GM19238 (cell line): ENCODE measurements around the gene ZNF367.

Experiments
- DNase-seq: peaks from one replicate; pipeline ENCODE4 v3.0.0; 2011; ENCODE audit warnings: low spot score; ENCODE audit not compliant: insufficient read length

Gene ZNF367

GRCh38 chr9:96436456-96437126 lies 18.4 kb upstream of the ZNF367 start:
- no peak for DNase-seq

DNA sequence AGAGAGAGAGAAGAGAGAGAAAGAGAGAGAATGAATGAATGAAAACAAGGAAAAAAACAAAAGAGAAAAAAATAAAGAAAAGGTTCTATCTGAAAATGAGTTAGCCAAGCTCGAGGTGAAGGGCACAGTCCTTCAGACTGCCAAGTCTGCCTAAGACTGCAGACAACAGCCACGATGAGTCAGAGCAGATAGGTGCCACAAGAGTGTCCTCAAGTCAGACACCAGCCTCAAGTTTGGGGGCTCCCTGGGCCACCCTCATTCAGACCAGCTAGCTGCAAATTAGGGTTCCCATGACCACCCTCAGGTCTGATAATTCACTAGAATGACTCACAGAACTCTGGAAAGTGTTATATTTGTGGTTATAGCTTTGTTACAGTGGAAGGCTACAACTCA lies 17.9 kb upstream of the ZNF367 start:
- no peak for DNase-seq

GRCh38 chr9:96435345-96435744 lies 17.2 kb upstream of the ZNF367 start:
- DNase-seq: no peak

DNA sequence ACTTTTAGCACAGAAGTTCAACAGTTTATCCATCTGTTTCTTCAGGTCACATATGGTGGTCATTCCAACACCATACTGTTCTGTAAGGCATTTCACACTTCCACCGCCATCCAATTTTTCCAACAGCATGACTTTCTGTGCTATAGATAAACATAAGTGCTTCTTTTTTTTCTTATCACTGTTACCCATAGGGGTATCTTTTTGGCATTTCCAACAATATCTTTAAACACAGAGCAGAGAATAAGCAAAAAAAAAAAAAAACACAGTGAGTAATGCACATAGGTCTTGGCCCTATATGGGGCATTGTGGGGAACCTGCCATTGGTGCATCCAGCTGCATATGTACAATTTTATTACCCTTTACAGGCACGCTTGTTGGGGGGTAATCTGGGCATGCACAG lies 12.2 kb upstream of the ZNF367 start:
- DNase-seq: no peak

- no peak for DNase-seq
Measured at GRCh38 chr9:96429732-96430131, 11.6 kb upstream of the ZNF367 start.

- DNase-seq: no peak
Measured at GRCh38 chr9:96425500-96426169, 7.5 kb upstream of the ZNF367 start.

DNA sequence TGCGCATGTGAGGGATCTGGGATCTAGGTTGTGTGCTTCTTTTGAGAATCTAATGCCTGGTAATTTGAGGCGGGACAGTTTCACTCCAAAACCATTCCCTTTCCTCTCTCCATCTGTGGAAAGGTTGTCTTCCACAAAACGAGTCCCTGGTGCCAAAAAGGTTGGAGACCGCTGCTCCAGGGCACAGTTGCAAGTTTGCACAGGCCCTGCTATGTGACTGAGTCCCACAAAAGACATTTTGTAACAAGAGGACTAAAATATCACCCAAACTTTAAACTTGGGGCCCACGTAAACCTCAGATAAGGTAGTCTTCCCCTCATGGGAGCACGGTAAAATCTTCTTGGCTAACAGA lies 5.8 kb upstream of the ZNF367 start:
- DNase-seq: no peak

- no peak for DNase-seq
Measured at GRCh38 chr9:96423322-96423984, 5.3 kb upstream of the ZNF367 start.

GRCh38 chr9:96420468-96421219 lies 2.5 kb upstream of the ZNF367 start:
- peak; percentile 24 for DNase-seq

DNA sequence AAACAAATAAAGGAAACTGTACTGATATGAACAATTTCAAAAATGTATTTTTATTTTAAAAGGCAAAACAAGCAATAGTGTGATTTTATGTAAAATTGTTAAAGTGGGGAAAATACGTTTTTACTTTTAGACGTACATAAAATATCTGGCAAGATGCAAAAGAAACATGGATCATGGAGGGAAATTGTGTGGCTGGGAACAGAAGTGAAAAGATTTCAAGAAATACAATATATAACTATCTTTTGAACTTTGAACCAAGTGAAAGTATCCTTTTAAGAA lies 1.5 kb upstream of the ZNF367 start:
- DNase-seq: no peak

DNA sequence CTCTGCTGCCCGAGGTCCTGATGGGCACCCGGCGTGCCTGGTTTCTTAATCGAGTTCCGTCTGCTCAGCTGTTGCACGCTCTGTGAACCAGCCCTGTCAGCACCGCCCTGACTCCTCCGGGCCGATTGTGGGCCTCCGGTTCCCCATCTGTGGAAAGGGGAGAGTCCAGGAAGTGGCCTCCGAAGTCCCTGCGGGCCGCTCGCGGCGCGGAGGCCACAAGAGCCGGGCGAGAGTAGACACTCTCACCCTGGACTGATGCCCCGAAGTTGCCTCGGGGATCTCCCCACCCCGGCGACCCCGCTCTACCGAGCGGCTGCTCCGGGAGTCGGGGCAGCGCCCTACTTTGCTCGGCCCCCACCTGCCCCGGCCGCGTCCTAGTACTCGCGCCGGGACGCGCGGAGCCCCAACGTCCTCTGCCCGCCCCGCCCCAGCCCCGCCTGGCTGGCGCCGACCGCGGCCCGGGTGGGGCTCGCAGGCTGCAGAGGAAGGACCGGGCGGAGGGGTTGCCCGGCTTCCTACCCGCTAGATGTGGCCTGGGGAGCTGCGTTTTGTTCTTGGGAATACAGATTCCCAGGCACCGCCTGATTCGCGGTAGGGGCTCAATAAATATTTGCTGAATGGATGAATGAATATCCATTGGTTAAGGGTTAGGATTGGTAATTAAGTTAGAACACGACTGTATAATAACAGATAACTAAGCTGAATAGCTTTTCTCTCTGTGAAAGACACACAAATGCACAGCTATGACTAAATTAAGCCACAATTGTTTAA lies 935 bp upstream of the ZNF367 start:
- DNase-seq: peak; percentile 47

DNA sequence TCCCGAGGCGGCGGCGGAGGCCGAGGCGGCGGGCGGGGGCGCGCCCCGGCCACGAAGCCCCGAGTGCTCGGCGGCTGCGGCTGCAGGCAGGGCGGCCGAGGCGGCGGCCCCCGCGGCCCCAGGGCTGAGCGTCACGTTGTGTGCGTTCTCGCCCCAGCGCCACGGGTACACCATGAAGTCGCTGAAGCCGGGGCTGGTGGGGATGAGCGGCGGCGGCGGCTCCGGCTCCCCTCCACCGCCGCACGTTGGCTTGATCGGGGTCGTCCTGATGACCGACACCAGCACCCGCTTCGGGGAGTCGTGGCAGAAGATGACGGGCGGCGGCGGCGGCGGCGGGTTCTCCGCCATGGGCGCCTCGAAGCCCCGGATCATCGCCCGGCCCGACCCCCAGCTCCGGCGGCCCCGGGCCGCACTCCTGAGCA lies 498 bp downstream of the ZNF367 start:
- no peak for DNase-seq

GRCh38 chr9:96417051-96417586 lies 1.1 kb downstream of the ZNF367 start:
- peak; percentile 76 for DNase-seq

GRCh38 chr9:96413302-96414221 lies 4.6 kb downstream of the ZNF367 start:
- DNase-seq: no peak

- no peak for DNase-seq
Measured at GRCh38 chr9:96412174-96412913, 5.8 kb downstream of the ZNF367 start.

GRCh38 chr9:96411129-96411838 lies 6.9 kb downstream of the ZNF367 start:
- no peak for DNase-seq

DNA sequence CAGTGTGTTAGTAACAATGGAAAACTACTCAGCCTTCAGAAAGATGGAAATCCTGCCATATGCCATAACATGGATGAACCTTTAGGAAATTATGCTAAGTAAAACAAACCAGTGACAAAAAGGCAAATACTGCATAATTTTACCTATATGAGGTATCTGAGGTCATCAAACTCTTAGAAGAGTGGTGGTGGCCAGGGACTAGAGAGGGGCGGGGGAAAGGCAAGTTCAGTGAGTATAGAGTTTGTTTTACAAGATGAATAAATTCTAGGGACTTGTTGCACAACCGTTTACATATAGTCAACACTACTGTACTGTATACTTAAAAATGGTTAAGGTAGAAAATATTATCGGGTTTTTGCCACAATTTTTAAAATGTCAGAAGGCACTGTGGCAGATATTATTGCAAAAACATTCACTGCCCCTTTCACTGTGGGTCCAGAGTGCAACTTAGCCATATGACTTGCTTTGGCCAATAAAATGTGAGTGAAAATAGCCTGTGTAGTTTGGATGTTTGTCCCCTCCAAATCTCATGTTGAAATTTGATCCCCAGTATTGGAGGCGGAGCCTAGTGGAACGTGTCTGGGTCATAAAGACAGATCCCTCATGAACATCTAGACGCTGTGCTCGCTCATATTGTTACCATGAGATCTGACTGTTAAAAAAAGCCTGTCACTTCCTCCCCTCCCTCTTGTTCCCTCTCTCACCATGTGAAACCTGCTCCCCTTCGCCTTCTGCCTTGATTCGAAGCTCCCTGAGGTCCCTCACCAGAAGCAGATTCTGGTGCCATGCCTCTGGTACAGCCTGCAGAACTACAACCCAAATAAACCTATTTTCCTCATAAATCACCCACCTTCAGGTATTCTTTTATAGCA lies 9.5 kb downstream of the ZNF367 start:
- DNase-seq: no peak
